Adrenal gland (tissue), 12 donors: ENCODE measurements around the gene ZNF813. TPM values are rescaled to one million over a fixed set of nuclear protein-coding genes. Genes with fewer than 3 reads are reported as not detected.

ENCODE experiments used
- DNase-seq, 7 donors: peaks; one replicate each; pipeline ENCODE4 v3.0.0-alpha.2; 2019 to 2020
- H3K27ac ChIP-seq, 5 donors: fragments of 200-600 bp; sonication (generic) in 4 of 5; 1 replicate in 3 of 5; 2 replicates in 2 of 5; pipeline versions ENCODE4 v1.5.1 to v1.8.0; 2016 to 2020; ENCODE audit warnings: mild to moderate bottlenecking in 1 of 5
- H3K27me3 ChIP-seq: fragments of 200-600 bp; 2 replicates; pipeline ENCODE4 v1.8.0; 2021
- H3K36me3 ChIP-seq, 2 donors: fragments of 200-600 bp; replicated peaks in 1 of 2; 1 replicate in 1 of 2; 2 replicates in 1 of 2; pipeline versions ENCODE4 v1.5.1 to v1.8.0; 2018 to 2022
- H3K4me1 ChIP-seq, 2 donors: fragments of 200-600 bp; replicated peaks in 1 of 2; 1 replicate in 1 of 2; 2 replicates in 1 of 2; pipeline versions ENCODE4 v1.5.1 to v1.8.0; 2018 to 2021
- H3K4me3 ChIP-seq, 4 donors: fragments of 200-600 bp; sonication (generic) in 3 of 4; one replicate each; pipeline ENCODE4 v1.5.1; 2016 to 2018
- H3K9me3 ChIP-seq, 3 donors: fragments of 200-600 bp; sonication (generic) in 1 of 3; replicated peaks in 1 of 3; 1 replicate in 2 of 3; 2 replicates in 1 of 3; pipeline versions ENCODE4 v1.5.1 to v1.8.0; 2016 to 2021
- CTCF ChIP-seq, 6 experiments: fragments of 450-650 bp in 4 of 6; fragments of 200-600 bp in 2 of 6; sonication (generic) in 1 of 6; IDR thresholded peaks; 1 replicate in 5 of 6; 2 replicates in 1 of 6; pipeline versions ENCODE4 v1.5.1 to v1.8.0; 2016 to 2021; ENCODE audit warnings: antibody characterized with exemption in 6 of 6, mild to moderate bottlenecking in 2 of 6, moderate library complexity in 1 of 6
- POLR2A ChIP-seq, 2 donors: fragments of 450-650 bp; IDR thresholded peaks; one replicate each; pipeline ENCODE4 v1.6.1; 2017; ENCODE audit warnings: antibody characterized with exemption in 2 of 2, mild to moderate bottlenecking in 2 of 2, moderate library complexity in 1 of 2
- WGBS, 4 donors: extraction: QIAGEN DNeasy Blood & Tissue Kit in 2 of 4; methylation state at CpG; one replicate each; pipeline versions ENCODE4 v1.1.5 to v1.1.7; 2013 to 2017; 5-methylcytosine and 5-hydroxymethylcytosine counted together
- intact Hi-C, 2 donors: fragments of 100-400 bp; cut with DNase I; formaldehyde crosslinking; loops; one replicate each; pipeline versions ENCODE4 v1.14.1 to v1.15.0; 2022 to 2023
- polyA plus RNA-seq, 3 donors: library from polyadenylated mRNA; stranded (reverse); fragments of 200-250 nt in 2 of 3; fragments of 350-450 nt in 1 of 3; fragmentation: Illumina TruSeq in 1 of 3; extraction: RNeasy Lipid Tissue Mini Kit (QIAGEN cat#74804) in 1 of 3; gene quantifications; one replicate each; pipeline ENCODE4 v1.2.3, GENCODE V29; 2013 to 2014
- total RNA-seq, 9 donors: library from RNA; depleted of rRNA in 4 of 9; stranded (reverse); fragments of >200 nt in 4 of 9; fragments of 120-200 nt in 1 of 9; fragmentation: NEBNext Ultra II Directional in 1 of 9; extraction: Animal tissue kit (Norgen Biotek cat#: 25700) in 1 of 9; gene quantifications; one replicate each; pipeline versions ENCODE4 v1.1.0 to v1.2.4, GENCODE V29; 2013 to 2023
- donor health status: healthy with polysubstance abuse.
- donor health status: Bipolar disorder and iron deficiency.
- donor health status: DM: yes; HTN: yes; CAD: no.
- donor health status: DM: no; HTN: no; CAD: no.
- donor health status: DM: no; HTN: no; CAD: no.
- donor health status: DM: yes; HTN: yes; CAD: no.

ZNF813 gene
- total and polyA plus RNA-seq, 12 donors = 0.51 to 6.4 (median 2.5) TPM

GRCh38 chr19:53545271-53546065 lies 77.9 kb downstream of the ZNF813 start:
- Histone ChIP-seq H3K27ac (peak overlapping the region in 2 of 5 donors; percentile 57 to 60), H3K4me3 (no peak overlapping the region), H3K9me3 (no peaks in the 10 kb centered on the region), H3K27me3 (no peaks in the 10 kb centered on the region), H3K36me3 (peaks cover 0 to 7% of the 10 kb centered on the region in 2 donors), H3K4me1 (peaks cover 0 to 14% of the 10 kb centered on the region in 2 donors)
- DNase-seq = no peak
- 85 to 95% (median 90%) methylated on average over 20 to 25 of the region's 25 CpGs for WGBS, 4 donors
- intact Hi-C loops = no loop called here
- TF ChIP-seq POLR2A (IDR thresholded peaks at IDR 0.05) (no peak), CTCF (IDR thresholded peaks at IDR 0.05) (no peak)

Other genes with a start within 250 kb of the ZNF813 start
- 10 to 100 TPM in 7 of 9 donors, 1 to 10 TPM in 2; 6.9 to 34.2 (median 20.8) TPM for gene ZNF677, start 212.9 kb upstream of the ZNF813 start, total RNA-seq
- gene ZNF677, start 212.9 kb upstream of the ZNF813 start, polyA plus RNA-seq = 10 to 100 TPM in 1 of 3 donors, 1 to 10 TPM in 2; 6.9 to 22.4 (median 7.6) TPM
- gene VN1R2, start 209.4 kb upstream of the ZNF813 start, total RNA-seq = not detected
- gene VN1R2, start 209.4 kb upstream of the ZNF813 start, polyA plus RNA-seq = not detected
- not detected for gene VN1R4, start 200.0 kb upstream of the ZNF813 start, total RNA-seq
- gene VN1R4, start 200.0 kb upstream of the ZNF813 start, polyA plus RNA-seq = not detected
- gene ZNF845, start 134.0 kb upstream of the ZNF813 start, total RNA-seq = 1 to 10 TPM; 2.9 to 7.6 (median 5.4) TPM
- gene ZNF845, start 134.0 kb upstream of the ZNF813 start, polyA plus RNA-seq = 1 to 10 TPM; 1.5 to 5.2 (median 2.3) TPM
- 10 to 100 TPM in 5 of 9 donors, 1 to 10 TPM in 4; 3.0 to 22.5 (median 11.9) TPM for gene ZNF525, start 102.0 kb upstream of the ZNF813 start, total RNA-seq
- gene ZNF525, start 102.0 kb upstream of the ZNF813 start, polyA plus RNA-seq = 1 to 10 TPM; 5.7 to 9.5 (median 8.2) TPM
- gene ZNF765, start 72.6 kb upstream of the ZNF813 start, total RNA-seq = 10 to 100 TPM; 11.4 to 24.0 (median 17.3) TPM
- 10 to 100 TPM in 1 of 3 donors, 1 to 10 TPM in 2; 4.3 to 15.1 (median 9.4) TPM for gene ZNF765, start 72.6 kb upstream of the ZNF813 start, polyA plus RNA-seq
- 10 to 100 TPM in 5 of 9 donors, 1 to 10 TPM in 4; 5.8 to 17.0 (median 10.6) TPM for gene ZNF761, start 35.7 kb upstream of the ZNF813 start, total RNA-seq
- gene ZNF761, start 35.7 kb upstream of the ZNF813 start, polyA plus RNA-seq = 10 to 100 TPM; 10.9 to 22.0 (median 11.0) TPM
- gene ZNF331, start 70.4 kb downstream of the ZNF813 start, total RNA-seq = 100 to 1,000 TPM in 1 of 9 donors, 10 to 100 TPM in 8; 12.4 to 127 (median 25.0) TPM
- gene ZNF331, start 70.4 kb downstream of the ZNF813 start, polyA plus RNA-seq = 10 to 100 TPM; 17.8 to 47.2 (median 47.1) TPM
- gene DPRX, start 164.3 kb downstream of the ZNF813 start, total RNA-seq = not detected
- not detected for gene DPRX, start 164.3 kb downstream of the ZNF813 start, polyA plus RNA-seq